WI38 (cell line): ENCODE measurements around the gene PLXDC1.
"Not testable (repeated sequence)": the region's sequence is repeated elsewhere in the genome, so short reads cannot be mapped to it uniquely, and the experiment has no call there.

Source experiments
- H3K4me3 ChIP-seq: 2 replicates; pipeline ENCODE4 v1.5.1; 2011; ENCODE audit warnings: low read depth, mild to moderate bottlenecking, control low read depth, low read length
- CTCF ChIP-seq: IDR thresholded peaks from 2 replicates; pipeline ENCODE4 v1.5.1; 2012; ENCODE audit warnings: low read depth, mild to moderate bottlenecking, control low read depth, low read length

The PLXDC1 gene

GRCh38 chr17:39170558-39170957 is 19.1 kb upstream of the PLXDC1 start:
- H3K4me3 ChIP-seq, result no peak overlapping the region
- TF ChIP-seq CTCF, result no peak

GRCh38 chr17:39170109-39170508 is 18.7 kb upstream of the PLXDC1 start:
- no peak overlapping the region for H3K4me3 ChIP-seq
- TF ChIP-seq CTCF, result no peak

- H3K4me3 ChIP-seq, result no peak overlapping the region
- TF ChIP-seq CTCF, result no peak
Measured at GRCh38 chr17:39169518-39169917, 18.1 kb upstream of the PLXDC1 start.

GRCh38 chr17:39169101-39169500 is 17.7 kb upstream of the PLXDC1 start:
- no peak for TF ChIP-seq CTCF
- no peak overlapping the region for H3K4me3 ChIP-seq

- not testable (repeated sequence) for H3K4me3 ChIP-seq
Measured at GRCh38 chr17:39168503-39168902, 17.1 kb upstream of the PLXDC1 start.

- TF ChIP-seq CTCF, result no peak
- H3K4me3 ChIP-seq, result no peak overlapping the region
Measured at GRCh38 chr17:39167476-39167875, 16.0 kb upstream of the PLXDC1 start.

GRCh38 chr17:39166437-39167335 is 15.2 kb upstream of the PLXDC1 start:
- TF ChIP-seq CTCF, result no peak
- no peak overlapping the region for H3K4me3 ChIP-seq
